K562 (cell line): ENCODE measurements around the gene RYR1. TPM values are rescaled to one million over a fixed set of nuclear protein-coding genes. Genes with fewer than 3 reads are reported as not detected.

Experiments
- CREBBP ChIP-seq: IDR thresholded peaks from one replicate; pipeline ENCODE4 v1.6.1; 2012; ENCODE audit warnings: low read depth, mild to moderate bottlenecking, control low read depth, inconsistent platforms, low read length
- CTCFL ChIP-seq: IDR thresholded peaks from 2 replicates; pipeline ENCODE4 v1.6.1; 2011; ENCODE audit warnings: borderline replicate concordance, low read depth, mild to moderate bottlenecking, moderate library complexity, low read length; ENCODE audit not compliant: insufficient read depth, poor library complexity, severe bottlenecking
- DLX4 ChIP-seq: fragments of 250-450 bp; sonication (Bioruptor Pico); IDR thresholded peaks from 2 replicates; pipeline ENCODE4 v1.6.1; 2021; ENCODE audit warnings: mild to moderate bottlenecking
- ESRRA ChIP-seq: fragments of 450-650 bp; IDR thresholded peaks from 2 replicates; pipeline ENCODE4 v1.6.1; 2014; ENCODE audit warnings: low read depth, mild to moderate bottlenecking, moderate library complexity, borderline replicate concordance
- GABPA ChIP-seq: fragments of 200-800 bp; sonication (Bioruptor generic); conservative IDR thresholded peaks from 2 replicates; pipeline ENCODE4 v1.6.1; 2016; ENCODE audit warnings: low read depth, missing genetic modification characterization, missing compliant biosample characterization
- HOXB6 ChIP-seq: fragments of 250-450 bp; sonication (Bioruptor Pico); IDR thresholded peaks from 2 replicates; pipeline ENCODE4 v1.5.1; 2022; ENCODE audit warnings: mild to moderate bottlenecking, borderline replicate concordance
- KDM1A ChIP-seq, 2 experiments: fragments of 450-650 bp; IDR thresholded peaks; 2 replicates each; pipeline ENCODE4 v1.6.1; 2016; ENCODE audit warnings: mild to moderate bottlenecking in 2 of 2
- MBD2 ChIP-seq: sonication (generic); IDR thresholded peaks from 2 replicates; pipeline ENCODE4 v1.6.1; 2016; ENCODE audit warnings: low read depth, borderline replicate concordance
- NONO ChIP-seq, 2 experiments: fragments of 200-400 bp in 1 of 2; fragments of 450-650 bp in 1 of 2; formaldehyde crosslinking in 1 of 2; IDR thresholded peaks; 2 replicates each; pipeline ENCODE4 v1.6.1; 2017; ENCODE audit warnings: low read depth in 2 of 2, mild to moderate bottlenecking in 2 of 2, moderate library complexity in 2 of 2, low read length in 1 of 2
- PTTG1 ChIP-seq: fragments of 450-650 bp; IDR thresholded peaks from 2 replicates; pipeline ENCODE4 v1.6.1; 2016; ENCODE audit warnings: low read depth, mild to moderate bottlenecking, missing genetic modification characterization, missing compliant biosample characterization
- RBM39 ChIP-seq: fragments of 200-400 bp; formaldehyde crosslinking; optimal IDR thresholded peaks from 2 replicates; pipeline ENCODE3; 2018; ENCODE audit warnings: low read depth, low read length
- RNF2 ChIP-seq: sonication (generic); IDR thresholded peaks from 2 replicates; pipeline ENCODE4 v1.6.1; 2016
- RREB1 ChIP-seq: fragments of 250-450 bp; sonication (Bioruptor Pico); IDR thresholded peaks from 2 replicates; pipeline ENCODE4 v1.4.0; 2020
- STAG1 ChIP-seq: sonication (generic); formaldehyde crosslinking; IDR thresholded peaks from 2 replicates; pipeline ENCODE4 v1.5.0; 2020; ENCODE audit warnings: missing genetic modification reagents, borderline replicate concordance
- SUPT5H ChIP-seq: fragments of 450-650 bp; IDR thresholded peaks from 2 replicates; pipeline ENCODE4 v1.6.1; 2016
- TARDBP ChIP-seq: fragments of 450-650 bp; IDR thresholded peaks from 2 replicates; pipeline ENCODE4 v1.6.1; 2016
- TCF7 ChIP-seq: sonication (generic); IDR thresholded peaks from 2 replicates; pipeline ENCODE4 v1.6.1; 2016; ENCODE audit warnings: antibody characterized with exemption, borderline replicate concordance
- ZBTB7A ChIP-seq: IDR thresholded peaks from 2 replicates; pipeline ENCODE4 v1.6.1; 2011; ENCODE audit warnings: low read depth, mild to moderate bottlenecking, low read length, moderate library complexity, borderline replicate concordance; ENCODE audit not compliant: control insufficient read depth
- ZEB2 ChIP-seq: fragments of 450-650 bp; IDR thresholded peaks from 2 replicates; pipeline ENCODE4 v1.6.1; 2016
- polyA plus RNA-seq, 8 experiments: library from polyadenylated mRNA; depleted of rRNA in 4 of 8; stranded (reverse) in 5 of 8; unstranded in 3 of 8; fragments of >200 nt; fragmentation: Nextera tagmentation in 2 of 8; fragmentation: Illumina TruSeq in 1 of 8; extraction: Ambion mirVana in 2 of 8; extraction: Trizol in 1 of 8; gene quantifications; 2 replicates each; pipeline versions ENCODE4 v1.2.1 to v1.2.3, GENCODE V29; 2011 to 2014; ENCODE audit warnings: inconsistent platforms in 1 of 8, missing spikeins in 1 of 8
- total RNA-seq, 7 experiments: library from RNA; depleted of rRNA in 6 of 7; stranded (reverse); fragments of >200 nt in 6 of 7; fragmentation: Illumina TruSeq in 2 of 7; extraction: Trizol in 2 of 7; gene quantifications; 2 replicates each; pipeline versions ENCODE4 v1.2.1 to v1.2.3, GENCODE V29; 2011 to 2021; ENCODE audit warnings: low replicate concordance in 1 of 7

The RYR1 gene
- total and polyA plus RNA-seq, 9 of the 15 experiments (the other 6 are each of a cell fraction or from before 2014, with no cell fraction given) = 0.11 to 7.4 (median 3.7) TPM

- TF ChIP-seq RREB1 (CRISPR knock-in tag) = peak; percentile 89; the same call in 1 of the 2 replicates
- TF ChIP-seq NONO (IDR thresholded peaks at IDR 0.05; ENCODE audit: low read depth in 2 of 2, low read length in 1 of 2) = peak; percentile 59 to 61; a peak in 2 of 4 replicates
- TF ChIP-seq STAG1 = peak; percentile 78
- no peak for TF ChIP-seq DLX4 (CRISPR knock-in tag)
- TF ChIP-seq CREBBP = no peak
- no peak for TF ChIP-seq HOXB6 (CRISPR knock-in tag)
- no peak; the same call in none of the 2 replicates for TF ChIP-seq ESRRA
- TF ChIP-seq SUPT5H = peak; percentile 57
- TF ChIP-seq KDM1A (IDR thresholded peaks at IDR 0.05) = no peak
- no peak for TF ChIP-seq PTTG1 (tag)
- peak; percentile 34; the same call in 1 of the 2 replicates for TF ChIP-seq TARDBP
- TF ChIP-seq RBM39 = no peak
- peak; percentile 92; the same call in 1 of the 2 replicates for TF ChIP-seq MBD2
- peak; percentile 63; the same call in 1 of the 2 replicates for TF ChIP-seq ZEB2
- TF ChIP-seq GABPA (tag) = peak; percentile 55; the same call in 1 of the 2 replicates
- TF ChIP-seq RNF2 = peak; percentile 44; the same call in 1 of the 2 replicates
- TF ChIP-seq ZBTB7A = peak; percentile 80
- TF ChIP-seq CTCFL = peak; percentile 44
- no peak for TF ChIP-seq TCF7
These were observed 30.4 kb upstream of the RYR1 start, which contains the start of gene FAM98C (continued) for GRCh38 chr19:38402967-38403674.
